ENCODE data around the gene RAB6B.

The RAB6B gene

DNA sequence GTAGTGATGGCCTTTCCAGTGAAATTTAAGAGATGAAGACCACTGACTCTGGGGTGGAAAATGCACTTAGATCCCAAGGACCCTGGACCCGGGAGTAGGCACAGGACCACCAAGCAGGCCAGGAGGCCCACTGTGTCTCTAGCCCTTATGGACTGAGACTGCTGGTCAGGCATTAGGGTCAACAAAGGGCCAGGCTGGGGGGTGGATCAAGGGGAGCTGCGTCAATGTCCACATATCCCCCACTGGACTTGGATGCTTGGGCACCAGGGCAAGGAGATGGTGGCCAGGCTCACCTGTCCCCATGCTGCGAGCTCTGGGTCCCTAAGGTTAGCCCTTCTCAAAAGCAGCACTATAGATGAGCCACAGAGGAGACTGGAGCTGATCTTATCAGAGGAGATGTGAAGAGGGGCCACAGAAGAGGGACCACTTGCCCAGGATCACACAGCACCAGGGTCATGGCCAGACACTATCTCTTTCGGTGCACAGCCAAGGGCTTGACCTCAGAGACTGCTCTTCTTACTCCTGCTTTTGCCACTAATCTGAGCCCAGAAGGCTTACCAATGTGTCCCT lies 14.7 kb downstream of the RAB6B start:
- no peak for DNase-seq

DNA sequence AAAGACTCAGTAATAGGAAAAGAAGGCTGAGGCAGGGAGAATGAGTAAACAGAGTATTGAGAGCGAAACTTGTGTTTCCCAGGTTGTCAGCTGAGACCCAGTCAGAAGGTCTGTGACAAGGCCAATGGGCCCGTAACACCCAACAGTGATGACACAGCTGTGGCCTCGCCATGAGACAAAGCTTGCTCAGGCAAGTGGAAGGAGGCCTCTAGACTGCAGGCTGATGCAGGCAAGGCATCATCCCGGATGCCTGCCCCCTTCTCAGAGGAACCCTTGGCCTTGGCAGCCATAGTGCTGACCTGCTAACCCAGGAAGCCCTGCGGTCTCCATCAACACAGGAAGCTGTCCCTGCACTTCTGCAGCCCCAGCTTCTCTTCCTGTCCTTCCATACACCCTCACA lies 15.4 kb downstream of the RAB6B start:
- DNase-seq = no peak

DNA sequence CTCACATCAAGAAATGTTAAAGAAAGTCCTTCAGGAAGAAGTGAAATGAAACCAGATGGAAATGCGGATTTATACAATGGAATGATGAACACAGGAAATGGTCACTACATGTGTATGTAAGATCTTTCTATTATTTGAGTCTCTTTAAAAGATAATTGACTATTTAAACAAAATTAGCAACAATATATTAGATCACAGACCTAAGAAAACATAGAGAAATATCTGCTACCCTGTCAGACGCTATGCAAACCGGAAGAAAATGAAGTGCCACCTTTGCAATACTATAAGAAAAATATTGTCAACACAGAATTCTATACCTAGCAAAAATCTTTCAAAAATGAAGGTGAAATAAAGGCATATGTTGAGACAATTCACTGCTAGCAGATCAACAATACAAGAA lies 17.2 kb downstream of the RAB6B start:
- no peak for DNase-seq

DNA sequence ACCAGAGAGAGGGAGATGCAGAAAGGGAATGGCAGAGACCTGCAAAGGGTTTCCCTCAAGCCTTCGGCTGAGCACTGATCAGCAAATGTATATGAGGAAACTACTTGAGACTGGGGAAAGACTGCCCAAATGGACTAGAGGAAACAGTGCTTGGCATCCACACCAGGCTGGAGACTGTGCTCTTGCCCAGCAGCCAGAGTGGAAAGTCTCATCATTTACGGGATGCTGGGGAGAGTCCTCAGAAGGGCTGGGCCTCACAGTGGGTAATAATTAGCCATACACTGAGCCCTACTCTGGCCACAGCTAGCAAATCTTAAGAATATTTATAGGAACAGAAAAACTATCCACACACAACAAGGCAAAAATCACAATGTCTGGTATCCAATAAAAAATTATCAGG lies 18.5 kb downstream of the RAB6B start:
- no peak for DNase-seq

GRCh38 chr3:133874761-133875438 lies 20.8 kb downstream of the RAB6B start:
- DNase-seq = no peak

GRCh38 chr3:133874344-133874743 lies 21.3 kb downstream of the RAB6B start:
- no peak for DNase-seq

DNA sequence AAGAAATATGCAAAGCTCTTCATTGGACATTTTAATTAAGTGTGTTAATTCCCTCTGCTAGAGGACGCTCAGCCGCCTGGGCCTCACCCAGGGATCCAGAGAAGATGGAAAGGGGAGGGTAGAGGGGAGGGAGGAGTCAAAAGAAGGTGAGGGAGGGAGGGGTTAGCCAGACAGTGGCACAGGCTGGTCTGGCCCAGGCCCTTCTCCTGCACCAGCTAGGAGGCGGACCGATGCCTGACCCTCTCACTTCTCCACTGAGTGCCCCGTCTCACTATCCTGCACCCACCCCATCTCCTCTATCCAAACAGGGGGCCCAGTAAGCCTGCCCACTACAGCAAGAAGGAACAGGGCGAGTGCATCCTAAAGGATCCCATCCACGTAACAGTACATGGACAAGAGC lies 22.9 kb downstream of the RAB6B start:
- DNase-seq = no peak

DNA sequence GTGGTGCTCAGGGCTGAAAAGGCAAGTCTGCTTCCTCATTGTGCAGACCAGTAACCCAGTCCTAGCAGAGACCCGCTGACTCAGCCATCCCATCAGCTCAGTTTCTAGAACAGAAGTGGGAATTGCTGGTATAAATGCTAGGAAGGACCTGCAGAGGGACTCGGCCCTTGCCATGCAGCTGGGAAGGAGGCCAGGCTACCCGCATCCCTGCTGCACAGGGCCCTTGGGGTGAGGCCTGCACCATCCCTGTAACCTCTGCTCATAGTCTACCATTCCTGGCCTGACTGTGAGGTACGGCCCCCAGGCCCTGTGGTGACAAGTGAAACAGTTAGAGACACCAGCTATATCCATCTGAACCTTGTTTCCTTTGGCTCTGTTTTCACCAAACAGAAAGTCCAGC lies 23.5 kb downstream of the RAB6B start:
- DNase-seq = no peak

DNA sequence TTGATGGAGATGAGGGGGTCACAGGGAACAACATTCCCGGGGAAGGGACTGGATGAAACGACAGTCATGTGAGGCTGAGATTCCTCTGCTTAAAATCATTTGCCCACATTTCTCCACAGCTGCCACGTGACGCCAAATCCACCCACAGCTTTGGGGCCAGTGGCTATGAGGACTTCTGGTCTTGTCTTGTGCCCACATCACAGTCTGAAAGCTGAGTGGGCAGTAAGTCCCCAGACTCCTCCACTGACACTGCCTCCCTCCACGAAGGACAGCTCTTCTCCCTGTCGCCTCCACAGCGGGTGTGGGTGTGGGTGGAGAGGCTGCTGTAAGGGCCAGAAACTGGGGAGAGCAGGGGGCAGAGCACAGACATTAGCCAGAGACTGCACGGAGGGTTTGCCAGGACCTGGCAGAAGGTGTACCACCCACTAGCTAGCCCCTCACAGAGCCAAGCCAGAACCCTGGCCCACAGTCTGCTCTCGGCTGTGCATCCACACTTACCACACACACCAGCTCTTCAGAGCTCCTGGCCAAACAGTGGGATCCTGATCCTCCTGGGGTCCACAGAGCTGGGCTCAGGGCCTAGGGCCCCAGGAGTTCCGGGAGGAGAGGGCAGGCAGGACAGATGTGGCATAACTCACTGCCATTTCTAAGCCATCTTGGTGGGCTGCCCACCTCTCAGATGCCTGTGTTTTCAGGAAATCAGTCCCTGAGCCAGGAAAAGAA lies 24.2 kb downstream of the RAB6B start:
- DNase-seq = no peak

DNA sequence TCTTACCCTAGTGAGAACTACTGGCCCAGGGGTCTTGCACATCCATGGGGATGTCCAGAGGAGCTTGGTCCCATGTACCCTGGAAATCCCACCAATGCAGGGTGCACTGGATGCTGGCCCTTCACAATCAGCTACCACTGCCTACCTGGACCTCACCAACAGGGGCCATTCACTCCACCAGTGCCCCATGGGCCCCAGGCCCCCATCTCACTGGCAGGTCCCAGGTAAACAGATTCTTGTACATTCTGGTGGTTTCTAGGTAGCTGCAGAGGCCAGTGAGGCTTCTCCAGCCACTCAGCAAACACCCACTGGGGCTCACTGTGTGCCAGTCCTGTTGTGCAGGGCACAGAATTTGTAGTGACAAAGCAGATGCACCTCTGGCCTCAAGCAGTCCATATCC lies 24.9 kb downstream of the RAB6B start:
- DNase-seq = no peak

DNA sequence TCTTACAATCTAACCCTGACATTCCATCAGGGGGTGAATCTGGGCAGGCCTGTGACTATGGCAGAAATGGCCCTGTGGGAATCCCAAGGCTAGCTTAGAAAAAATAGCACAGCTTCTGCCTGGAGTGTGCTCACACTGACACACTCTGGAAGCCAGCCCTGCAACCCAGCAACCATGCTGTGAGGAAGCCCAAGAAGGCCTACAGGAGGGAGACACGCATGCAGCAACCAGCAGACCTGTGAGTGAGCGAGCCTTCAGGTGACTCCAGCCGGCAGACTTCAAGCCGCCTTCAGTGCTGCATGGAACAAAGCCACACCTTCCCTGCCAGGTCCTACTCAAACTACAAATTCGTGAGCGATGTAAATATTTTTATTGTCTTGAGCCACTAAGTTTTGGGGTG lies 26.1 kb downstream of the RAB6B start:
- DNase-seq = no peak

- DNase-seq = no peak
These were observed 26.8 kb downstream of the RAB6B start for GRCh38 chr3:133868758-133869475.

- no peak for DNase-seq
These were observed 27.5 kb downstream of the RAB6B start for GRCh38 chr3:133868186-133868585.

DNA sequence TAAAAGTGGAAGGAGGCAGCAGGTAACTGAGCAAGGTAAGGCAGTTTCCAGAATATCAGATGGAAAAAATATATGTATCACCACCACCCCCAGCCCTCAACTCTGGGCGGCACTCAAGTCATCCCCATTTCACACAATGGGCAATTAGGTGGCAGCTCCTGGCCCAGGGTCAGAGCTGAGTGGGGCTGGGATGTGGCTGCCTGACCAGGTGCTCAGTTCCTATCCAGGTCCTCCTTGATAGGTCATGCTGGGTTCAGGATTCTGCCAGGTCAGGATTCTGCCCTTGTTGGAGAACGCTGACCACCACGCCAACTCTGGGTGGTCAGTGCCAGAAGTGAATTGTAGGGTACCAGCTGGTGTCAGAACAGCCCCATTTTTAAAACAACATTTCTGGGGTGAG lies 29.5 kb downstream of the RAB6B start:
- DNase-seq = no peak

GRCh38 chr3:133865136-133865855 lies 30.4 kb downstream of the RAB6B start:
- DNase-seq = no peak

DNA sequence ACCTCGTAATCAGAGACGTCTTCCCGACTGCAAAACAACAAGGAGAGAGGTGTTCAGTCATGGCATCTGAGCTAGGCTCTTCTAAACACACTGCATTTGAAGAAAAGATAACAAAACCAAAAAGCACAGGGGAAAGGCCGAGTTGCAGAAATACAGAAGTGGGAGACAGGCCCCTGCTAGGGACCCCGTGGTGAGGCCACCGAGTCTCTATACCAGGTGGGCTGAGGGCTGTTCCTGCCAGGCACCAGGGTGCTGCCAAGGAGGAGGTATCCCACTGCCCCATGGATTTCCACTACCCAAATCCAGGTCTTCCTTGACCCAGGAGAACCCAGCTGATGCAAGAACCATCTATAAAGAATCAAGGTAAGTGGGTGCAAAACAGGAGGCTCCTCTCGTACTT lies 31.1 kb downstream of the RAB6B start:
- no peak for DNase-seq

DNA sequence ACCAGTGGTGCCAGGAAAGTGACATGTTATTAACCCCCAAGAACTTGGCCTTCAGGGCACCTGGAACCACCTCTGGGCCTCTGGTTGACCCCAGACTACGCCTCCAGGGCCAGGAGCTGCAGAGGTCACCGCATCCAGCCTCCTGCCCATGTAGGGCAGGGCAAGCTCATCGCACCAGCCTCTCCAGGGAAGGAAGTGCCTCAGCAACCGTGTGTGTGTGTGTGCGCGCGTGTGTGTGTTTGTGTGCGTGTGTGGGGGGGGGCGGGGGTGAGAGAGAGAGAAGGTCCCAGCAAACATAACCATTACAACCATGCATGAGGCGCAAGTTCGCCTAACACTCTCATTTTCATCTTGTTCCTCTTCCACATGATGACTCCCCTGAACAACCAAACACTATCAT lies 31.8 kb downstream of the RAB6B start:
- DNase-seq = no peak

GRCh38 chr3:133862161-133862560 lies 33.5 kb downstream of the RAB6B start:
- DNase-seq = no peak

DNA sequence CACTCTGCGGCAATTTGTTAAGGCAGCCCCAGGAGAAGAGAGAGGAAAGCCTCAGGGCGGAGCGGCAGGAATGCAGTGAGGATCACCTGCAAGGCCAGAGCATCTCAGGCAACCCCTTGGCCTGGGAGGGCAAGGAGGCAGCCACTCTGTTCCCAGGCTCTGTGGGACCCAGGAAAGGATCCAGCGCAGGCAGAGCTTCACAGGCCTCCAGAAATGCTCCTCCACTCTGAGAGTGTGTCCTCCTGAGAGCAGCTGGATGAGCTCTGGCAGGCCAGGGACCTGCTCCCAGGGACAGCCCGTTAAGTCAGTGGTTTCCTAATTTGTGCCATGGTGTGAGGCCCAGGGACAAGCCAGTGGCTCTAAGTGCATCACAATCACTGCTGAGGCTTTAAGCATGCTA lies 35.2 kb downstream of the RAB6B start:
- no peak for DNase-seq

- no peak for DNase-seq
These were observed 36.1 kb downstream of the RAB6B start for GRCh38 chr3:133859381-133860234.

- no peak for DNase-seq
These were observed 37.9 kb downstream of the RAB6B start for GRCh38 chr3:133857767-133858166.

- no peak for DNase-seq
These were observed 39.4 kb downstream of the RAB6B start for GRCh38 chr3:133856316-133856715.

Data from CD4-positive, alpha-beta T cell treated with Interleukin-1 beta for 1 hour (primary cell).